Tongue (tissue), 2 donors: ENCODE results near the gene CAMKK2. TPM values are rescaled to one million over a fixed set of nuclear protein-coding genes. Genes with fewer than 3 reads are reported as not detected.
"Not testable (repeated sequence)": the region's sequence is repeated elsewhere in the genome, so short reads cannot be mapped to it uniquely, and the experiment has no call there.

Experiments
- DNase-seq: peaks from one replicate; pipeline ENCODE4 v3.0.0-alpha.2; 2015
- total RNA-seq: library from RNA; depleted of rRNA; stranded (reverse); fragments of >200 nt; gene quantifications from one replicate; pipeline ENCODE4 v1.2.3, GENCODE V29; 2014

CAMKK2 gene
- total RNA-seq, 1 donor from 2014 or later: 16.8 TPM

DNA sequence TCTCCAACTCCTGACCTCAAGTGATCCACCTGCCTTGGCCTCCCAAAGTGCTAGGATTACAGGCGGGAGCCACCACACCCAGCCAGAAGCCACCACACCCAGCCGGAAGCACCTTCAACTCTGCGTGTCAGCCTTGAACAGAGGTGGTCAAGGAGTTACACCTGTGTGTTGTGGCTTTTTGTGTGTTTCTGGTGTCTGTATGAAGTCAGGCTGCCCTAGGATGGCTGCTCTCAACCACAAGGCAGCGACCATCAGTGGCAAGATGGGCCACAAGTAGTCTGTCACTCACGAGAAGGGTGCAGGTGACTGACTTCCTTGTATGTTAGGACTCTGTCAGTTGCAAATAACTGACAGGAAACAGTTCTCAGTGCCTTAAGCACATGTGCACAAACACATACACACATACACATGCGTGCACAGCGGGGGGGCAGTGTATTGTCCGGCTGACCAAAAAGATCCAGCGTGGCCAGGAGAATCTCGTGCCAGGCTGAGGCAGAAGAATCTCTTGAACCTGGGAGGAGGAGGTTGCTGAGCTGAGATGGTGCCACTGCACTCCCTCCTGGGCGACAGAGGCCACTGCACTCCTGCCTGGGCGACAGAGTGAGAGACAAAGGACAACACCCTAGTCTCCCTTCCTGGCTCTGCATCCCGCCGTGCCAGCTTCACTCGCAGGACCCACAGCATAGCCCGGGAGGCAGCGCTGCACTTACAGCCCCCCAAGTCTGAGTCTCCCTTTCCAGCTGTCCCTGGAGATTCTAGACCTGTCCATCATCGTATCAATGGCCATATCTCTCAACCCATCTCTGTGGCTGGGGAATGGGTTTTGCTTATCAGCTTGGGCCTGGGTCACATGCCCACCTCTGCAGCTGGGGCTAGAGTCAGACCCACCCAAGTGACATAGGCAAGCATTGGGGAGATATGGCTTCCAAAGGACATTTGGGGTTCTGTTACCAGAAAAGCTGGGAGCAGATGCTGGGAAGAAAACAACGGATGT lies 72.9 kb downstream of the CAMKK2 start:
- no peak for DNase-seq

DNA sequence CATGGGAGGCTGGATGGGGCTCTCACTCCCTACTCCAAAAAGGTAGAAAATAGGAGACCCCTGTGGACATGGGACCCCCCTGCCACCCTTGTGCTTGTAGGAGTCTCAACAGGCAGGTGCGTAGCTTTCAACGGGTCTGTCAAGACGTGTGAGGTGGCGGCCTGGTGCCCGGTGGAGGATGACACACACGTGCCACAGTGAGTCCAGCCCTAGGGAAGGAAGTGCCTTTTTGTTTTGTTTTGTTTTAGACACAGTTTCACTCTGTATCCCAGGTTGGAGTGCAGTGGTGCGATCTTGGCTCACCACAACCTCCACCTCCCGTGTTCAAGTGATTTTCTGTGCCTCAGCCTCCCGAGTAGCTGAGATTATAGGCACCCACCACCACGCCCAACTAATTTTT lies 73.7 kb downstream of the CAMKK2 start:
- DNase-seq: no peak

DNA sequence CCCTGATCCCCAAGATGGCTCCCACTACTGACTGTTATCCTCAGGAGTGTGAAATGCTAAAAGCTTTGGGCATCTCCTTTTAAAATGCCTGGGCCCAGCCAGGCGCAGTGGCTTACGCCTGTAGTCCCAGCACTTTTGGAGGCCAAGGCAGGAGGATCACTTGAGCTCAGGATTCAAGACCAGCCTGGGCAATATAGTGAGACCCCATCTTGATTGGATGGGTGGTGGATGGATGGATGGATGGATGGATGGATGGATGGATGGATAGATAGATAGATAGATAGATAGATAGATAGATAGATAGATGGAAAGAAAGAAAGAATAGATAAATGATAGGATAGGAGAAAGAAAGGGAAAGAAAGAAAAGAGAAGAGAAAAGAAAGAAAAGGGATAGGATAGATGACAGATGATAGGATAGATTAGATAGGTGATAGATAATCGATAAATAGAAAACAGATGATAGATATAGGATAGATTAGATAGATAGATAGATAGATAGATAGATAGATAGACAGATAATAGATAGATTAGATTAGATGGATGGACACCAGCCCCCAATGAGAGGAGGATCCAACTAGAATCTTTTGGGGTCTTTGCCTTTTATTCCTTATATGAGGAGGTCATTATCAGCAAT lies 77.0 kb downstream of the CAMKK2 start:
- DNase-seq: no peak

DNA sequence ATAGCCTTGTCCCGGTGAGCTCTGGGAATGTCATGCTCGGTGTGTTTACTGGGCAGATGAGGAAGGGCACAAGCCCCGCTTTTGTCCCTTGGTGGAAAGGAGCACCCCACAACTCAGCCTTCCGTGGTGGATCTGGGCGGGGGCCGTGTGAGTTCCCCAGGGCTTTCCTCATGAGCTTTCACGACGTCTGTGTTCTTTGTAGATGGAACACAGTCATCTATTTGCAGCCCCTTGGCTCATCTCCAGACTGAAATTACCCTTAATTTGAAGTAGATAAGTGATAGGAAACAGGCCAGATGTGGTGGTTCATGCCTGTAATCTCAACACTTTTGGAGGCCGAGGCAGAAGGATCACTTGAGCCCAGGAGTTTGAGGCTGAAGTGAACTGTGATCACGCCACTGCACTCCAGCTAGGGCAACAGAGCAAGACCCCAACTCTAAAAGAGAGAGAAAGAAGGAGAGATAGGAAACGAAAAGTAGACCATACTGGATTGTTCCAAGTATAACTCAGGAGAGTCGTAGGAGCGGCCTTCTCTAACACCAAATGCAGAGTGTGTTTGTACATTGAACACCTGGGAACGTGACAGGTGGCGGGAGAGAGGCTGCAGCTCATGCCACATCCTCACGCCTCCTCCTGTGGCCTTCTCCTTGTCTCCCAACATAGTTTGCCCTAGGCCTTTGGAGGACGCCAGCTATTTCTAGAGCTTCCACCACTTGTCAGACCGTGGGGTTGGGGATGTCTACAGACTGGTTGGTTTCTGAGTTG lies 77.7 kb downstream of the CAMKK2 start:
- no peak for DNase-seq

DNA sequence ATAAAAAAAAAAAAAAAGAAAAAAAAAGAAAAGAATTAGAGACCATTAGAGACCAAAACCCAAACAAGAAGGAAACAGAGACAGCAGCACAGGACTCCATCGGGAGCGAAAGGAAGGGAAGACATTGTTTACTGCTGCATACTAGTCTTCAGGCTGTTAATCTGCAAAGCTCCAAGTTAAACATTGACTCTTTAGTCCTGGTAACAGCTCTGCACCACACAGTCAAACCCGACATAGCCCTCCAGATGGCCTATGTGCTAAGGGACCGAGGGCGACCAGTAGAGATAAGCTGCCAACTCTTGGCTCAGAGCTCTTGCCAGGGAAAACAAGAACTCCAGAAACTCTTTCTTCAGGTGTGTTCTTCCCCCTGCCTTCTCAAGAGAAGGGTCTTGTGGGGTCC lies 78.7 kb downstream of the CAMKK2 start:
- DNase-seq: no peak

DNA sequence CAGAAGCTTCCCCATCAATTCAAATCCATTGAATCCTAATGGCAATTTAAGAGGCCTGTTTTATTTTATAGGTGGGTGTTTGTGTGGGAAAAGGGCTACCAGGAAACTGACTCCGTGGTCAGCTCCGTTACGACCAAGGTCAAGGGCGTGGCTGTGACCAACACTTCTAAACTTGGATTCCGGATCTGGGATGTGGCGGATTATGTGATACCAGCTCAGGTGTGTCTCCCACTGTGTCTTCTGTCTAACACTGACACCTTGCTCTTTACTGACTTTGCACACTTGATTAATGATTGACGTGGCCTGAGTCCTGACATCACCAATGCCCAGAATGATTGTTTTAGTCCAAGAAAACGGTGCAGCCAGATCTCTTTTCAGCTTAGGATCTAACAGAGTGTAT lies 79.4 kb downstream of the CAMKK2 start:
- no peak for DNase-seq

DNA sequence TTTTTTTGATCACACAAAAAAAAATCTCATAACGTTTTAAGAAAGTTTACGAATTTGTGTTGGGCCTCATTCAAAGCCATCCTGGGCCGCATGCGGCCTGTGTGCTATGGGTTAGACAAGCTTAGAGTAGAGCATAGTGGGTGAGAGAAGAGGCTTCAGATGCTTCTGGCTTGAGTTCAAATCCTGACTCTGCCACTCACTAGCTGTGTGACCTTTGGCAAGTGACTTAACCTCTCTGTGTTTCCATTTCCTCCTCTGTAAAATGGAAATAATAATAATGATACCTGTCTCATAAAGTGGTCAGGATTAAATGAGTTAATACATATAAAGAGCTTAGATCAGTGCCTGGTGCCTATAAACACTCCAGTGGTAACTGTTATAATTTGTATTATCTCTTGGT lies 80.4 kb downstream of the CAMKK2 start:
- DNase-seq: no peak

DNA sequence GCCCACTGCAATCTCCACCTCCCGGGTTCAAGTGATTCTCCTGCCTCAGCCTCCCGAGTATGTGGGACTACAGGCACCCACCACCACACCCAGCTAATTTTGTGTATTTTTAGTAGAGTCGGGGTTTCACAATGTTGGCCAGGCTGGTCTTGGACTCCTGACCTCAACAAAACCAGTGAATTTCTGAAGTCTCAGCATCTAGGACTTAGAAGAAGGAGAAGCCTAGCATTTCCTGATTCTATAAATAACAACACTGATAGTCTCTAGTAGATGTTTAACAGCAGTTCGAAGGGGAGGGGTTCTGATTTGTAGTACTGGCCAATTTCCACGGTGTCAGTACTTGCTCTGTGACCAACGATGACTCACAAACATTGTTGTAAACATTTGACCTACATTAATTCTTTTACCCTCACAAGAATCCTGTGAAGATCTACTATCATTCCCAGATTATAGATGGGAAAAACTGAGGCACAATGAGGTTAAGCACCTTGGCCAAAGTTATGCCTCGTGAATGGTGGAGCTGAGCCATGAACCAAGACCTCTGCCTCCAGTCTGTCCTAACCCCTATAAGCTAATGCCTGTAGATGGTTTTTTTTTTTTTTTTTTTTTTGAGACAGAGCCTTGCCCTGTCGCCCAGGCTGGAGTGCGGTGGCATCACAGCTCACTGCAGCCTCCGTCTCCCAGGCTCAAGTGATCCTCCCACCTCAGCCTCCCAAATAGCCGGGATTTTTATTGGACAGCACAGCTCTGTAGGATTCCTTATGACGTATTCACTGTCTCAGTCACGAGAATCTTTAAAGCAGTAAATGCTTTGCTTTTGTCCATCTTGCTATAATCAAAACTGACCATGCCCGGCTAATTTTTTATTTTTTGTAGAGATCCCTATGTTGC lies 81.4 kb downstream of the CAMKK2 start:
- no peak for DNase-seq

DNA sequence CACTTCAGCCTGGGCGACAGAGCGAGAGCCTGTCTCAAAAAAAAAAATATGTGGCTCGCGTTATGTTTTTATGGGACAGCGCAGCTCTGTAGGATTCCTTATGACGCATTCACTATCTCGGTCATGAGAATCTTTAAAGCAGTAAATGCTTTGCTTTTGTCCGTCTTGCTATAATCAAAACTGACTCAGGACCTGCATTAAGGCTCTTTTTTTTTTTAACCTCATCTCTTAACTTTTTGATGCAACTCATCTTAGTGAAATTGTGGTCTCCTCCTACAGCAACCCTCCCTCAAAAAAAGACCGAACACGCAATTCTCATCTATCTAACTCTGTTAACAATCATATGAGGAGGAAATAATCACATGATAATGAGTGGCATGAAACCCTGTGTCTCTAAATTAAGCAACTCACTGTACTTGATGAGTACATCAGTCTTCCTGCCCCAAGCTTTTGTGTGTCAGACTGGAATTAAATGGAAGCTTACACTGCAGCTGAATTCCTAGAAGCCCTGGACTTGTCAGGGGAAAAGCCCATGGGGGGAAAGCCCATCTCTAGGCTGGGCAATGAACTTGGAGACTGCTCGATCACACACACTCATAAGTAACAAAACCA lies 82.2 kb downstream of the CAMKK2 start:
- DNase-seq: no peak

DNA sequence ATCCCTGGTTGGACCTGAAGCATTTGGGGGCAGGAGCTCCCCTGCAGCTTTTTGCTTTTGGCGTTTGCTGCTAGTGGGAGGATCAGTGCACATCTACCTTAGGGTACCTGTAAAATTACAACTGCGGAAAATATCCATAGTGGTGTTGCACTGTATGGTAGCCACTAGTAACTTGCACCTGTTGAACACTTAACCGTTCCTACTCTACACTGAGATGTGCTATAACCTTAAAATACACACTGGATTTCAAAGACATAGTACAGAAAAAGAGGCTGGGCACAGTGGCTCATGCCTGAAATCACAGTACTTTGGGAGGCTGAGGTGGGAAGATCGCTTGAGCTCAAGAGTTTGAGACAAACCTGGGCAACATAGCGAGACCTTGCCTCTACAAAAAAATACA lies 83.6 kb downstream of the CAMKK2 start:
- no peak for DNase-seq

DNA sequence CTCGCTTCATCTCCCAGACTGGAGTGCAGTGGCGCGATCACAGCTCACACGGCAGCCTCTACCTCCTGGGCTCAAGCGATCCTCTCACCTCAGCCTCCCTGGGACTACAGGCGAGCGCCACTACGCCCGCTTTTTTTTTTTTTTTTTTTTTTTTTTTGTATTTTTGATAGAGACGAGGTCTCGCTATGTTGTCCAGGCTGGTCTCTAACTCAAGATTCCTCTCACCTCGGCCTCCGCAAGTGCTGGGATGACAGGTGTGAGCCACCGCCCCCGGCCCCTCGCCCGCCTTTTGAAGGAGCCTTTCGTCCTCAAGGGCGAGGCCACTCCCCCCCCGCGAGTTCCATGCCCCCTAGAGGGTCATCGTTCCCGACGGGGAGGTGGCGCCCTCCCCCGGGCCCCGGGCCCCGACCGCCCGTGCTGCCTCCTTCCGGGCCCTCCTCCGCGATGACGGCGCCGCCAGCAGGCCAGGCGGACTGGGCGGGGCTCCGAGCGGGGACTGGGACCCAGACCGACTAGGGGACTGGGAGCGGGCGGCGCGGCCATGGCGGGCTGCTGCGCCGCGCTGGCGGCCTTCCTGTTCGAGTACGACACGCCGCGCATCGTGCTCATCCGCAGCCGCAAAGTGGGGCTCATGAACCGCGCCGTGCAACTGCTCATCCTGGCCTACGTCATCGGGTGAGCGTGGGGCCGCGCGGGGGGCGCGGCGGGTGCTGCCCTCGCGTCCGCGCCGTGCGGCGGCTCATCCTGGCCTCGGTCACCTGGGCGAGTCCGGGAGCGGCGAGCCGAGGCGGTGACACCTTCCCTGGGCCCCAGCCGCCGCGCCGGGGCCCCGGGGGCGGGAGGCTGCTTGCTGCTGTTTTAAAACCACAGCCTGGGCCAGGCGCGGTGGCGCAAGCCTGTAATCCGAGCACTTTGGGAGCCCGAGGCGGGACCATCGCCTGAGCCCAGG lies 86.6 kb downstream of the CAMKK2 start, which contains the start of gene P2RX4:
Gene P2RX4 (plus strand): TSS at position 506 of the 949 bp plus-strand sequence. CDS start 36 bp downstream, at position 542.
- DNase-seq: peak; percentile 91

DNA sequence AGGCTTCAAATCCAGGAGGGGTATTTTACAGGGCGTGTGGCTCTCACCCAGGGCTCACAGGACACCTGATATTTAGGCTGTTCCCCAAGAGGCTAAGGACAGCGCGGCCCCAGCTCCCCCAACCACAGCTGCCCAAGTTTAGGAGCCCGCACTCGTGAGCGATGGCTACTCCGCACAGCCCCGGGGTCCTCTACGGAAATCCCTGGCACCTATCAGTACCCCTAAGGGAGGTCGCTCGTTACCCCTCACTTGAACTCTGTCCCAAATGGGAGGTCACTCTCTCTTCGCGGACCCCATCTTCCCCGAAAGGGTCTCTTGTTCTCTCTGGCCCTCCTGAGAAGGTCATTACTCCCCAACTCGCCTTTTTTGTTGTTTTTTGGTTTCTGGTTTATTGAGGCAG lies 87.3 kb downstream of the CAMKK2 start:
- no peak for DNase-seq

DNA sequence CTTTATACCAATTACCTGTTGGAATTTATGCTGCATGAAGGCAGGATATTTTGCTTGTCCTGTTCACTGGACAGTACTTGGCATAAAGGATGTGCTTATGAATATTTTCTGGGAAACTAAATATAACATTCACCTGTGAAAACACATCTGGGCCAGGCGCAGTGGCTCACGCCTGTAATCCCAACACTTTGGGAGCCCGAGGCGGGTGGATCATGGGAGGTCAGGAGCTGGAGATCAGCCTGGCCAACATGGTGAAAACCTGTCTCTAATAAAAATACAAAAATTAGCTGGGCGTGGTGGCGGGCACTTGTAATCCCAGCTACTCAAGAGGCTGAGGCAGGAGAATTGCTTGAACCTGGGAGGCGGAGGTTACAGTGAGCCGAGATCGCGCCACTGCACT lies 87.9 kb downstream of the CAMKK2 start:
- DNase-seq: not testable (repeated sequence)

DNA sequence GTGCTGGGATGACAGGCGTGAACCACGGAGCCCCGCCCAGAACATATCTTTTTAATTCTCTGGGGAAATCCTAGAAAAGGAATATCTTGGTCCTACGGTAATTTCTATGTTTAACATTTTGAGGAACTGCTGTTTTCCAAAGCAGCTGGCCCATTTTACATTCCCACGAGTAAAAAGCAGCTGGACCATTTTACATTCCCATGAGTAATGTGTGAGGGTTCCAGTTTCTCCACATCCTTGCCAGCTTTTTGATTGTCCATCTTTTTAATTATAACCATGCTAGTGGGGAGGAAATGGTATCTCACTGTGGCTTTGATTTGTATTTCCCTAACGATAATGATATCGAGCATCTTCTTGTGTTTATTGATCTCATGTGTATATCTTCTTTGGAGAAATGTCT lies 91.0 kb downstream of the CAMKK2 start:
- no peak for DNase-seq

DNA sequence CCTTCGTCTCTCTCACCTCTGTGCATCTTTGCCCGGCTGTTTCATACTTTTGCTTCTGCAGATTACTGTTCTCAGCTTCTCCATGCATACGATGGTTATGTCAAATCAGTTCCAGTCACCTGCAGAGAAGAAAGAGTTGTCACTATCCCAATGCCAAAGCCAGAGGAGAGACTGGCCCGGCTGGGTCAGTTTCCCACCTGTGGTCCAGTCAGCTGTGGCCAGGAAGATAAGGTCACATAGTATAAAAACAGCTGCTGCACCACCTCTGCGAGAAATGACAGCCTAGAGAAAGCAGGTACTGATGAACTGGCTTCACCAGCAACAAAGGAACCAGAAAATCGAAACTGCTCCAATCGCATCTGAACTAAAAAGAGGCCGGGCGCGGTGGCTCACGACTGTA lies 93.0 kb downstream of the CAMKK2 start:
- DNase-seq: no peak

DNA sequence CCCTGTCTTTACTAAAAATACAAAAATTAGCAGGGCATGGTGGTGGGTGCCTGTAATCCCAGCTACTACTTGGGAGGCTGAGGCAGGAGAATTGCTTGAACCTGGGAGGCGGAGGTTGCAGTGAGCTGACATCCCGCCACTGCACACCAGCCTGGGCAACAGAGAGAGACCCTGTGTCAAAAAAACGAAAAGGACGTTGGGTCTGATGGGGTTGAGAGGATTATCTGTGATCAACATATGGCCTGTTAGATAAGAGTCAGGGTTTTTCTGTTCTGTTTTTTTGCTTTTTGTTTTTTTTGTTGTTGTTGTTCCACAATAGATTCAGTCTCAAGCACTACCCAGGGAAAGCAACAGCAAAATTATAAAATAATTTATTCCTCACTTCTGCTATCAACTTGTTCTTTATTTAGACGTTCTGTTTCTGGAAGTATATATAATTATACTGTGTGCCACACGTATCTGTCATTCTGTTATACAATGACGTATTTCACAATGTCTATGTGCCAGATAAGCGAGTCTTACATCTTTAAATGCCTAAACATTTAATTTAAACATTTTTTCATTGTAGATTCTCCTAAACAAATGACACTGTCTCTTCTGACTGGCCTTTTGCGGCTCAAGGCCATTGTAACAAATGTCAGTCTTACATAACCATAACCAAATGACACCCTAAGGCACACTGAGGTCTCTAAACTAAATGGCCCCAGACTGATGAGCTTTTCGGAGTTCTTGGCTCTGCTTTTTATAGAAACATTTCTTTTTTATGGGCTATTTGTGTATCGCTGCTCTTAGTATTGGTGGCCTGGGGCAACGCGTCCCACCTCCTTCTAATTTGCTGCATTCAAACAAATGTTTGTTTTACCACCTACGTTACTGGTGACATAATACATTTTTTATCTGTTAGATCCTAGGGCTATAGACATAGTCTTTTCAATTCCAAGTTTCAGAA lies 93.8 kb downstream of the CAMKK2 start:
- no peak for DNase-seq

DNA sequence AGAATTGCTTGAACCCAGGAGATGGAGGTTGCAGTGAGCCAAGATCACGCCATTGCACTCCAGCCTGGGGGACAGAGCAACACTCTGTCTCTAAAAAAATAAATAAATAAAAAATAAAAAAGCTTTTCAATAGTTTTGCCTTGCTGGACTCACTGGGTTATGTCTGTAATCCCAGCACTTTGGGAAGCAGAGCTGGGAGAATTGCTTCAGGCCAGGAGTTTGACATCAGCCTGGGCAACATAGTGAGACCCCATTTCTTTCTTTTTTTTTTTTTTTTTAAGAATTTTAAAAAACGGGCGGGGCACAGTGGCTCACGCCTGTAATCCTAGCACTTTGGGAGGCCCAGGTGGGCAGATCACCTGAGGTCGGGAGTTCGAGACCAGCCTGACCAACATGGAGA lies 95.4 kb downstream of the CAMKK2 start:
- not testable (repeated sequence) for DNase-seq

DNA sequence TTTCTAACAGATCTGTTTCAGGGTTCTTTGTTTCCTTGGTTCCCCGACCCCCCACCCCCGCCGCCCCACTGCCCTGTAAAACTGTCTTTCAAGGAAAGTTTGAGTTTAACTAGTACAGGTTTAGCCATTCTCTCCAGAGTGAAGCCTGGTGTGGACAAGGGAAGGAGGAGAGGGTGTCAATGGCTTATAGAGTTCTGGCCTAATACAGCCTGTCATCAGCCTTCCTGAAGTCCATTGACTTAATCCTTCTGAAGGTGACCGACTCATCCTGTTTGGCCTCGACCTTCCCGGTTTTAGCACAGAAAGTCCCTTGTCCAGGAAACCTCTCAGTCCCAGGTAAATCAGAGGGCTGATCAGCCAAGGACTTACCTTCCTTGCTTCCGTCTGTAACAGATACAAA lies 97.6 kb downstream of the CAMKK2 start:
- DNase-seq: no peak

DNA sequence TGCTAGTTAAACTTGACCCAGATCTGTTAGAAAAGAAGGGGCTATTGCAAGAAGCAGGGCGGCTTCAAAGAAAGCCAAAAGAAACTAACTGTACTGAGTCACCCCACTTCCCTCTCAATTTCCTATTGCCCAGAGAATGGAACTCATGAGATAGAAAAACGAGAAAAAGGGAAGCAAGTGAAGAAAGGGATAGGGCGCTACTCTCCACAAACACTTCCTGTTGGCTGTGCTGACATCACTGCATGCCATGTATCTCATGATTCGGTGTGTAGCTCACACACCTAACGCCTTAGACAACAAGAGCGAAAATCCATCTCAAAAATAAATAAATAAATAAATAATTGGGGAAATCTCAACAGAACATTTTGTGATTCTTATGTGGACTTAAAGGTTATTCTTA lies 99.6 kb downstream of the CAMKK2 start:
- no peak for DNase-seq
